ENCODE data around the gene PRKX. TPM values are rescaled to one million over a fixed set of nuclear protein-coding genes. Genes with fewer than 3 reads are reported as not detected.
A peak's percentile ranks its signal among the peaks of the same experiment; 100 is the strongest.

PRKX gene
- total RNA-seq, 1 donor from 2014 or later = 37.2 TPM

DNA sequence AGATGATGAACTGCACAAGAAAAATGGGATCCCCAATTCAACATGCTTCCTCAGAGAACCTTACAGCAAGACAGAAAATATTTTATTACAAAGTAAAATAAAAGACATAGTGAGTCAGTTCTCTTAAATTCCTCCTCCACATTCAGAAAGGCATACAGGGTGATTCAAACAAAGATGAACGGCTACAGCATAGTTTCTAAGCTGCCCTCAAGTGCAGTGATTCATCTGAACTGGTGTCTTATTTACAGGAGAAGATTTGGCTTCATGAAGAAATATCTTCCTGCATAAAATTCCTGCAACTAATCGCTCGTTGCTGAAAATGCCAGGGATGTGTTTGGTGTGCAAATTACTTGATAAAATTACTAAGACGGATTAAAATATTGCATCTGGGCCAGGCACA, 103.6 kb downstream of the PRKX start:
- peaks cover 13% of the 10 kb centered on the region for H3K4me1 Mint-ChIP-seq (ENCODE audit: unreplicated experiment)
- TF ChIP-seq, protein P1, sequence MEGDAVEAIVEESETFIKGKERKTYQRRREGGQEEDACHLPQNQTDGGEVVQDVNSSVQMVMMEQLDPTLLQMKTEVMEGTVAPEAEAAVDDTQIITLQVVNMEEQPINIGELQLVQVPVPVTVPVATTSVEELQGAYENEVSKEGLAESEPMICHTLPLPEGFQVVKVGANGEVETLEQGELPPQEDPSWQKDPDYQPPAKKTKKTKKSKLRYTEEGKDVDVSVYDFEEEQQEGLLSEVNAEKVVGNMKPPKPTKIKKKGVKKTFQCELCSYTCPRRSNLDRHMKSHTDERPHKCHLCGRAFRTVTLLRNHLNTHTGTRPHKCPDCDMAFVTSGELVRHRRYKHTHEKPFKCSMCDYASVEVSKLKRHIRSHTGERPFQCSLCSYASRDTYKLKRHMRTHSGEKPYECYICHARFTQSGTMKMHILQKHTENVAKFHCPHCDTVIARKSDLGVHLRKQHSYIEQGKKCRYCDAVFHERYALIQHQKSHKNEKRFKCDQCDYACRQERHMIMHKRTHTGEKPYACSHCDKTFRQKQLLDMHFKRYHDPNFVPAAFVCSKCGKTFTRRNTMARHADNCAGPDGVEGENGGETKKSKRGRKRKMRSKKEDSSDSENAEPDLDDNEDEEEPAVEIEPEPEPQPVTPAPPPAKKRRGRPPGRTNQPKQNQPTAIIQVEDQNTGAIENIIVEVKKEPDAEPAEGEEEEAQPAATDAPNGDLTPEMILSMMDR (IDR thresholded peaks at IDR 0.05) = no peak
- H3K27ac Mint-ChIP-seq (ENCODE audit: unreplicated experiment) = peak overlapping the region; percentile 41
- H3K36me3 Mint-ChIP-seq (ENCODE audit: unreplicated experiment) = peaks cover 41% of the 10 kb centered on the region
- H3K9me3 Mint-ChIP-seq (ENCODE audit: unreplicated experiment) = no peaks in the 10 kb centered on the region
- H3K27me3 Mint-ChIP-seq (ENCODE audit: unreplicated experiment) = no peaks in the 10 kb centered on the region
- H3K4me3 Mint-ChIP-seq (ENCODE audit: unreplicated experiment) = no peak overlapping the region
- DNase-seq (ENCODE audit: extremely low spot score, unreplicated experiment) = no peak

DNA sequence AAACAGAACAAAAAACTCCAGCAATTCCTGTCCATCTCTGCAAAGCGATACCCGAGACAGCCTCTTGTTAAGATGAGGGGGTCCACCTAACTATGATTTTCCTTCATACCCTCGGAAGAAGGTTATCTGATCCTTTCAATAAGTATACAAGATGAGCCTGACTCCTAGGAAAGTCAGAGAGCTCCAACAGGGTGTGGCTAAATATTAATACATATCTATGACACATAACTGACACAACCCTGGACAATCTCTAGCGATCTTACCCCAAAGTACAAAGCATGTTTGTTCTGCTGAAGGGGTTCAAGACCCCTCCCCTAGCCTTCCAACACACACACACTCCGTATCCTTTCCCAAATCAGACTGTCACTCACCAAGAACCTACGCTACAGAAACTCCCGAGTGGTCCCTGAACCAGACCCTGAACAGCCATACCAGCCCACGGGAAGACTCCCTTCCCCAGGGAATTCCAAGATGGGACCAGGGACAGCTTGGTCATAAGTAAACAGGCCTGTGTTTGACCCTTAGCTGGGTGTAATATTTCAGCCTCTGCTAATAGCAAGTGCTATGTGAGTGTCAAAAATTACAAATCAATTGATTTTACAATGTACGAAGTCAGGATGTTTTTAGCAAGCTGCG, 110.3 kb downstream of the PRKX start:
- no peak overlapping the region for H3K4me3 Mint-ChIP-seq (ENCODE audit: unreplicated experiment)
- peaks cover 14% of the 10 kb centered on the region for H3K36me3 Mint-ChIP-seq (ENCODE audit: unreplicated experiment)
- TF ChIP-seq, protein P1 (IDR thresholded peaks at IDR 0.05) = no peak
- H3K9me3 Mint-ChIP-seq (ENCODE audit: unreplicated experiment) = no peaks in the 10 kb centered on the region
- no peak for DNase-seq (ENCODE audit: extremely low spot score, unreplicated experiment)
- no peaks in the 10 kb centered on the region for H3K27me3 Mint-ChIP-seq (ENCODE audit: unreplicated experiment)
- H3K27ac Mint-ChIP-seq (ENCODE audit: unreplicated experiment) = no peak overlapping the region
- peaks cover 35% of the 10 kb centered on the region for H3K4me1 Mint-ChIP-seq (ENCODE audit: unreplicated experiment)

DNA sequence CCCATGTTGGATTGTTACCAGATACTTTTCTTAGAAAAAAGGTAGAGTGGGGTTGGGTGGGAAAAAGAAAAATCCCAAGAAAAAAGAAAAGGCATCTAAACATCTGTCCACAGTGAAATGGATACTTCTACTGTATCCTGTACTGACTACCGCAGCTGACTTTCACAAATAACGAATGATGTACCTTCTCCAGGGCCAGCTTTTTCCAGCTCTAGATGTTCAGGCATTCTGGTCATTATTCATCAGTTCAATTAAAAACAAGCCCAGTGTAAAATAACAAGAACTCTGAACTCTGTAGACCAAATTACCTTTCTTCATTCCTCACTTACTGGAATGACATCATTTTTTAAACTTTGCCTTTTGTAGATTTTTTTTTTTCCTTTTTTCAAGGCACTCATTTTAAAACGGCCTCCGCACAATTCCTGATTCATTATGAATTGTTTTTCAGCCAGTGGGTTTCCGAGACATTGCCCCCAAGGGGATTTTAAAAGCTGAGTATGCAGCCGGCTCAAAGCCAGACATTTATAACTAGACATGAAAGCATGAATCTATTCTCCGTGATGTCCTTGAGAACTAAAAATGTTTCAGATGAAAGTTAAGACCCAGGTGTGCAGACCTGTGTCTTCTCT, 113.5 kb downstream of the PRKX start:
- Mint-ChIP-seq H3K4me1 (ENCODE audit: unreplicated experiment) (peaks cover 42% of the 10 kb centered on the region), H3K9me3 (ENCODE audit: unreplicated experiment) (peaks cover 3% of the 10 kb centered on the region), H3K27me3 (ENCODE audit: unreplicated experiment) (no peaks in the 10 kb centered on the region), H3K27ac (ENCODE audit: unreplicated experiment) (peak overlapping the region; percentile 77), H3K4me3 (ENCODE audit: unreplicated experiment) (peak overlapping the region; percentile 2), H3K36me3 (ENCODE audit: unreplicated experiment) (peaks cover 2% of the 10 kb centered on the region)
- TF ChIP-seq, protein P1 (IDR thresholded peaks at IDR 0.05) = no peak
- DNase-seq (ENCODE audit: extremely low spot score, unreplicated experiment) = no peak

DNA sequence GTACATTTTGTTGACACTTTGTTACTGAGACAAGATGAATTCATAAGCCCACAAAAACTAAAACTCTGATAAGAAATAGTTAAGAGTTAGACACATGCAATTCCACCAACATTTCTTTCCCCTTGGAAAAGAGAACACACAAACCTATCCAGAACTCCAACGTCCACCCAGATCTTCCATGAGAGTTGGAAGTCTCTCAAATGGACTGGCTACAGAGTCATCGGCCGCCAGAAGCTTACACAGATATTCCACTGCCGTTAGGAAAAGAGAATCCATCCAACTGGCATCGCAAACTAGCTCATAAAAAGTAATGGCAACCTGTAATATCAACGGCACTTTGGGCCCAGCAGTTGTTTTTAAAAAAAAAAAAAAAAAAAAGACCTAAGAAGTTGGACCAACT, 114.7 kb downstream of the PRKX start:
- H3K4me3 Mint-ChIP-seq (ENCODE audit: unreplicated experiment) = no peak overlapping the region
- peaks cover 2% of the 10 kb centered on the region for H3K36me3 Mint-ChIP-seq (ENCODE audit: unreplicated experiment)
- H3K27me3 Mint-ChIP-seq (ENCODE audit: unreplicated experiment) = no peaks in the 10 kb centered on the region
- H3K4me1 Mint-ChIP-seq (ENCODE audit: unreplicated experiment) = peaks cover 36% of the 10 kb centered on the region
- TF ChIP-seq, protein P1 (IDR thresholded peaks at IDR 0.05) = no peak
- H3K9me3 Mint-ChIP-seq (ENCODE audit: unreplicated experiment) = peaks cover 3% of the 10 kb centered on the region
- no peak for DNase-seq (ENCODE audit: extremely low spot score, unreplicated experiment)
- H3K27ac Mint-ChIP-seq (ENCODE audit: unreplicated experiment) = no peak overlapping the region

DNA sequence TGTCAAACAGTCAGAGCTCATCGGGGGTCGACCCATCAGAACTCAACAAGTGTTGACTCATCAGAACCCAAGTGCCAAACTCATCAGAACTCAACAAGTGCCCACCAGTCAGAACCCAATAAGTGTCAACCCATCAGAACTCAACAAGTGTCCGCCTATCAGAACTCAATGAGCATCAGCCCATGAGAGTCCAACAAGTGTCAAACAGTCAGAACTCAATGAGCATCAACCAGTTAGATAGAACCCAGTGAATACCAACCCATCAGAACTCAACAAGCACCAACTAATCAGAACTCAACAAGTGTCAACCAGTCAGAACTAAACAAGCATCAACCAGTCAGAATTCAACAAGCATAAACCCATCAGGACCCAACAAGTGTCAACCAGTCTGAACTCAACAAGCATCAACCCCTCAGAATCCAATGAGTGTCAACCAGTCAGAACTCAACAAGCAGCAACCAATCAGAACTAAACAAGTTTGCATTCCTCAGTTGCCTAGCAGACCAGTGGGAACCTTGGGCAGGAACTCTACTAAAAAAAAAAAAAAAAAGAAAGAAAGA, 115.3 kb downstream of the PRKX start:
- TF ChIP-seq, protein P1 (IDR thresholded peaks at IDR 0.05) = no peak
- peaks cover 2% of the 10 kb centered on the region for H3K36me3 Mint-ChIP-seq (ENCODE audit: unreplicated experiment)
- DNase-seq (ENCODE audit: extremely low spot score, unreplicated experiment) = no peak
- peaks cover 3% of the 10 kb centered on the region for H3K9me3 Mint-ChIP-seq (ENCODE audit: unreplicated experiment)
- no peak overlapping the region for H3K27ac Mint-ChIP-seq (ENCODE audit: unreplicated experiment)
- no peak overlapping the region for H3K4me3 Mint-ChIP-seq (ENCODE audit: unreplicated experiment)
- H3K4me1 Mint-ChIP-seq (ENCODE audit: unreplicated experiment) = peaks cover 30% of the 10 kb centered on the region
- H3K27me3 Mint-ChIP-seq (ENCODE audit: unreplicated experiment) = no peaks in the 10 kb centered on the region
